Jurkat, Clone E6-1 (cell line): Measurements from ENCODE around the gene CDKAL1.

ENCODE experiments used
- DNase-seq: peaks from one replicate; pipeline ENCODE4 v3.0.0-alpha.2; 2011; ENCODE audit warnings: low read depth, low spot score
- H3K4me3 ChIP-seq: 2 replicates; pipeline ENCODE4 v1.5.1; 2011; ENCODE audit warnings: mild to moderate bottlenecking, low read length, control low read depth, moderate library complexity

The CDKAL1 gene

GRCh38 chr6:21111093-21111725 lies 577.0 kb downstream of the CDKAL1 start:
- no peak overlapping the region for H3K4me3 ChIP-seq
- no peak for DNase-seq

- no peak overlapping the region for H3K4me3 ChIP-seq
- no peak for DNase-seq
These were observed 580.9 kb downstream of the CDKAL1 start for GRCh38 chr6:21115111-21115510.

- H3K4me3 ChIP-seq = no peak overlapping the region
- no peak for DNase-seq
These were observed 582.5 kb downstream of the CDKAL1 start for GRCh38 chr6:21116736-21117135.

GRCh38 chr6:21118216-21118780 lies 584.0 kb downstream of the CDKAL1 start:
- no peak overlapping the region for H3K4me3 ChIP-seq
- no peak for DNase-seq

GRCh38 chr6:21121636-21122136 lies 587.4 kb downstream of the CDKAL1 start:
- peak; percentile 60 for DNase-seq
- H3K4me3 ChIP-seq = no peak overlapping the region

- H3K4me3 ChIP-seq = no peak overlapping the region
- DNase-seq = no peak
These were observed 589.5 kb downstream of the CDKAL1 start for GRCh38 chr6:21123507-21124436.

GRCh38 chr6:21128601-21129000 lies 594.3 kb downstream of the CDKAL1 start:
- H3K4me3 ChIP-seq = no peak overlapping the region
- no peak for DNase-seq

- no peak for DNase-seq
- H3K4me3 ChIP-seq = no peak overlapping the region
These were observed 597.1 kb downstream of the CDKAL1 start for GRCh38 chr6:21131406-21131805.

GRCh38 chr6:21132446-21132845 lies 598.2 kb downstream of the CDKAL1 start:
- no peak for DNase-seq
- no peak overlapping the region for H3K4me3 ChIP-seq

- H3K4me3 ChIP-seq = no peak overlapping the region
- no peak for DNase-seq
These were observed 598.9 kb downstream of the CDKAL1 start for GRCh38 chr6:21132856-21133838.

- no peak for DNase-seq
- H3K4me3 ChIP-seq = no peak overlapping the region
These were observed 599.6 kb downstream of the CDKAL1 start for GRCh38 chr6:21133901-21134300.

- no peak for DNase-seq
- no peak overlapping the region for H3K4me3 ChIP-seq
These were observed 600.1 kb downstream of the CDKAL1 start for GRCh38 chr6:21134356-21134755.

- DNase-seq = no peak
- no peak overlapping the region for H3K4me3 ChIP-seq
These were observed 601.3 kb downstream of the CDKAL1 start for GRCh38 chr6:21135484-21136013.

GRCh38 chr6:21137700-21138335 lies 603.6 kb downstream of the CDKAL1 start:
- H3K4me3 ChIP-seq = no peak overlapping the region
- no peak for DNase-seq

GRCh38 chr6:21138336-21139069 lies 604.2 kb downstream of the CDKAL1 start:
- H3K4me3 ChIP-seq = no peak overlapping the region
- no peak for DNase-seq

- DNase-seq = no peak
These were observed 606.7 kb downstream of the CDKAL1 start for GRCh38 chr6:21140966-21141365.

GRCh38 chr6:21141616-21142303 lies 607.5 kb downstream of the CDKAL1 start:
- DNase-seq = no peak
- H3K4me3 ChIP-seq = no peak overlapping the region

More at GRCh38 chr6:21140966-21141365, 606.7 kb downstream of the CDKAL1 start:
- no peak overlapping the region for H3K4me3 ChIP-seq
